ENCODE results near the gene CXCR1.
"Not testable (repeated sequence)": the region's sequence is repeated elsewhere in the genome, so short reads cannot be mapped to it uniquely, and the experiment has no call there.

The CXCR1 gene

DNA sequence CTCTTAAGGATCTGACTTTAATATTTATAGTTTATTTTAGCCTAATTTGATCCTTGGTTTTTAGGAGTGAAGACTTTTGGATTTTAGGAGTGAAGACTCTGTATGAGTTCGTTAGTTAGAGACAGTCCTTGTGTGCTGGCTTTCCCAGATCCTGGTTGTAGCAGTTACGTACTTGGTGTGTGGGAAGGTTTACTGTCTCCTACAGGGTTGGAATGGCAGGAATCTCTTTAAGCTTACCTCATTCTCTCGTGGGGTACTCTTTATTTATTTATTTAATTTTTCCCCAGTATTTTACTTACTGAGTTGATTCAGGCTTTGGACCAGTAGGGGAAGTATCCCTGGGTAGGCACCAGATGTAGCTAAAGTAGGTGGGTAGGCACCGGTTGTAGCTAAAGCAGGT lies 42.8 kb downstream of the CXCR1 start:
- Histone ChIP-seq H3K27me3 (ENCODE audit: control insufficient read depth in 2 of 2, insufficient read depth in 2 of 2, low read length in 2 of 2) (peaks cover 5% of the 10 kb centered on the region in 2 donors), H3K9ac (ENCODE audit: low read depth in 1 of 2, low read length in 2 of 2) (no peak overlapping the region), H3K4me1 (ENCODE audit: control insufficient read depth in 2 of 2, insufficient read depth in 2 of 2, low read length in 2 of 2) (no peaks in the 10 kb centered on the region), H3K4me3 (ENCODE audit: low read length in 2 of 2) (no peak overlapping the region), H3K27ac (ENCODE audit: low read depth in 2 of 2, low read length in 2 of 2) (no peak overlapping the region), H3K36me3 (ENCODE audit: control insufficient read depth in 2 of 2, insufficient read depth in 2 of 2, low read length in 2 of 2) (no peaks in the 10 kb centered on the region), H3K9me3 (ENCODE audit: control insufficient read depth in 2 of 2, low read length in 2 of 2) (no peaks in the 10 kb centered on the region)

DNA sequence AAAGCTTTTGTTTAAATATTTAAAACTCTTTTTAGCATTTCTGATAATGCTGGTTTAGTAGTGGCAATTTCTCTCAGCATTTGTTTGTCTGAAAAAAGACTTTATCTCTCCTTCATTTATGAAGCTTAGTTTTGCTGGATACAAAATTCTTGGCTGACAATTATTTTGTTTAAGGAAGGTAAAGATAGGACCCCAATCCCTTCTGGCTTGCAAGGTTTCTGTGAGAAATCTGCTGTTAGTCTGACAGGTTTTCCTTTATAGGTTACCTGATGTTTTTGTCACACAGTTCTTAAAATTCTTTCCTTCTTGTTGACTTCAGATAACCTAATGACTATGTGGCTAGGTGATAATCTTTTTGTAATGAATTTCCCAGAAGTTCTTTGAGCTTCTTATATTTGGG lies 44.5 kb downstream of the CXCR1 start:
- H3K36me3 ChIP-seq (ENCODE audit: control insufficient read depth in 2 of 2, insufficient read depth in 2 of 2, low read length in 2 of 2); H3K9ac ChIP-seq (ENCODE audit: low read depth in 1 of 2, low read length in 2 of 2); H3K27ac ChIP-seq (ENCODE audit: low read depth in 2 of 2, low read length in 2 of 2); H3K9me3 ChIP-seq (ENCODE audit: control insufficient read depth in 2 of 2, low read length in 2 of 2); H3K27me3 ChIP-seq (ENCODE audit: control insufficient read depth in 2 of 2, insufficient read depth in 2 of 2, low read length in 2 of 2); H3K4me3 ChIP-seq (ENCODE audit: low read length in 2 of 2); H3K4me1 ChIP-seq (ENCODE audit: control insufficient read depth in 2 of 2, insufficient read depth in 2 of 2, low read length in 2 of 2): not testable (repeated sequence)

DNA sequence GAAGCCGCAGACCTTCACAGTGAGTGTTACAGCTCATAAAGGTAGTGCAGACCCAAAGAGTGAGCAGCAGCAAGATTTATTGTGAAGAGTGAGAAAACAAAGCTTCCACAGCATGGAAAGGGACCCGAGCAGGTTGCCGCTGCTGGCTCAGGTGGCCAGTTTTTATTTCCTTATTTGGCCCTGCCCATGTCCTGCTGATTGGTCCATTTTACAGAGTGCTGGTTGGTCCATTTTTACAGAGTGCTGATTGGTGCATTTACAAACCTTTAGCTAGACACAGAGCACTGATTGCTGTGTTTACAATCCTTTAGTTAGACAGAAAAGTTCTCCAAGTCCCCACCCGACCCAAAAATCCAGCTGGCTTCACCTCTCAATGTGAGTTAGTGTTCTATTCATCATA lies 45.0 kb downstream of the CXCR1 start:
- H3K4me1 ChIP-seq (ENCODE audit: control insufficient read depth in 2 of 2, insufficient read depth in 2 of 2, low read length in 2 of 2); H3K9ac ChIP-seq (ENCODE audit: low read depth in 1 of 2, low read length in 2 of 2); H3K27me3 ChIP-seq (ENCODE audit: control insufficient read depth in 2 of 2, insufficient read depth in 2 of 2, low read length in 2 of 2); H3K27ac ChIP-seq (ENCODE audit: low read depth in 2 of 2, low read length in 2 of 2); H3K36me3 ChIP-seq (ENCODE audit: control insufficient read depth in 2 of 2, insufficient read depth in 2 of 2, low read length in 2 of 2); H3K4me3 ChIP-seq (ENCODE audit: low read length in 2 of 2); H3K9me3 ChIP-seq (ENCODE audit: control insufficient read depth in 2 of 2, low read length in 2 of 2): not testable (repeated sequence)

All from mucosa of rectum (tissue), 2 donors.